Neuron (in vitro differentiated cells): ENCODE data around the gene GPX3.

Source experiments
- H2AFZ ChIP-seq: one replicate; pipeline ENCODE4 v1.6.1; 2013; ENCODE audit warnings: low read depth, mild to moderate bottlenecking, inconsistent platforms, low read length, moderate library complexity
- H3K27me3 ChIP-seq: one replicate; pipeline ENCODE4 v1.6.1; 2013; ENCODE audit warnings: low read length; ENCODE audit not compliant: insufficient read depth
- H3K36me3 ChIP-seq: one replicate; pipeline ENCODE4 v1.6.1; 2013; ENCODE audit warnings: low read length; ENCODE audit not compliant: insufficient read depth
- H3K4me1 ChIP-seq: one replicate; pipeline ENCODE4 v1.6.1; 2013; ENCODE audit warnings: low read length; ENCODE audit not compliant: insufficient read depth
- H3K4me3 ChIP-seq: 2 replicates; pipeline ENCODE4 v1.5.1; 2013; ENCODE audit warnings: mild to moderate bottlenecking, low read length, moderate library complexity
- H3K9me3 ChIP-seq: one replicate; pipeline ENCODE4 v1.6.1; 2013; ENCODE audit warnings: low read length

Gene GPX3

GRCh38 chr5:151071848-151072629 lies 51.6 kb downstream of the GPX3 start:
- Histone ChIP-seq H3K36me3 (no peaks in the 10 kb centered on the region), H3K4me3 (no peak overlapping the region), H3K27me3 (no peaks in the 10 kb centered on the region), H3K9me3 (no peaks in the 10 kb centered on the region), H3K4me1 (no peaks in the 10 kb centered on the region), H2AFZ (no peak overlapping the region)

GRCh38 chr5:151072630-151073025 lies 52.2 kb downstream of the GPX3 start:
- Histone ChIP-seq H3K4me1 (no peaks in the 10 kb centered on the region), H2AFZ (no peak overlapping the region), H3K9me3 (no peaks in the 10 kb centered on the region), H3K27me3 (no peaks in the 10 kb centered on the region), H3K36me3 (no peaks in the 10 kb centered on the region), H3K4me3 (no peak overlapping the region)

- H3K4me1 ChIP-seq = no peaks in the 10 kb centered on the region
- H3K36me3 ChIP-seq = no peaks in the 10 kb centered on the region
- no peaks in the 10 kb centered on the region for H3K9me3 ChIP-seq
- no peak overlapping the region for H3K4me3 ChIP-seq
- no peaks in the 10 kb centered on the region for H3K27me3 ChIP-seq
- no peak overlapping the region for H2AFZ ChIP-seq
Measured at GRCh38 chr5:151073280-151073679, 52.9 kb downstream of the GPX3 start.

GRCh38 chr5:151074557-151074956 lies 54.2 kb downstream of the GPX3 start:
- Histone ChIP-seq H3K27me3 (no peaks in the 10 kb centered on the region), H3K4me3 (no peak overlapping the region), H3K9me3 (no peaks in the 10 kb centered on the region), H3K36me3 (no peaks in the 10 kb centered on the region), H2AFZ (no peak overlapping the region), H3K4me1 (peaks cover 1% of the 10 kb centered on the region)

GRCh38 chr5:151075698-151076331 lies 55.4 kb downstream of the GPX3 start:
- no peak overlapping the region for H3K4me3 ChIP-seq
- H3K4me1 ChIP-seq = peaks cover 7% of the 10 kb centered on the region
- no peaks in the 10 kb centered on the region for H3K27me3 ChIP-seq

GRCh38 chr5:151076616-151077015 lies 56.2 kb downstream of the GPX3 start:
- H3K27me3 ChIP-seq = no peaks in the 10 kb centered on the region
- no peak overlapping the region for H3K4me3 ChIP-seq
- H3K4me1 ChIP-seq = peaks cover 7% of the 10 kb centered on the region
- no peaks in the 10 kb centered on the region for H3K9me3 ChIP-seq
- no peak overlapping the region for H2AFZ ChIP-seq
- H3K36me3 ChIP-seq = no peaks in the 10 kb centered on the region

More at GRCh38 chr5:151075698-151076331, 55.4 kb downstream of the GPX3 start:
- no peaks in the 10 kb centered on the region for H3K36me3 ChIP-seq
- no peak overlapping the region for H2AFZ ChIP-seq
- H3K9me3 ChIP-seq = no peaks in the 10 kb centered on the region

GRCh38 chr5:151077419-151077818 lies 57.0 kb downstream of the GPX3 start:
- Histone ChIP-seq H3K9me3 (no peaks in the 10 kb centered on the region), H2AFZ (no peak overlapping the region), H3K4me1 (peaks cover 10% of the 10 kb centered on the region), H3K27me3 (no peaks in the 10 kb centered on the region), H3K36me3 (no peaks in the 10 kb centered on the region), H3K4me3 (no peak overlapping the region)

- Histone ChIP-seq H3K4me3 (no peak overlapping the region), H3K4me1 (peaks cover 10% of the 10 kb centered on the region), H3K9me3 (no peaks in the 10 kb centered on the region), H3K36me3 (no peaks in the 10 kb centered on the region), H3K27me3 (no peaks in the 10 kb centered on the region), H2AFZ (no peak overlapping the region)
Measured at GRCh38 chr5:151077967-151078366, 57.6 kb downstream of the GPX3 start.
